DOHH2 (cell line): ENCODE results near the gene FAR2.

Experiments
- H3F3A ChIP-seq: fragments of 200-600 bp; sonication (generic), shearing (Covaris generic); 2 replicates; pipeline ENCODE4 v1.6.0; 2016; ENCODE audit warnings: antibody characterized with exemption, mild to moderate bottlenecking; ENCODE audit not compliant: control insufficient read depth, insufficient read depth
- H3K27ac ChIP-seq: fragments of 200-600 bp; sonication (generic); 2 replicates; pipeline ENCODE4 v1.5.1; 2014; ENCODE audit warnings: low read depth, mild to moderate bottlenecking, low read length, moderate library complexity
- H3K27me3 ChIP-seq: fragments of 200-600 bp; sonication (generic); 2 replicates; pipeline ENCODE4 v1.6.1; 2014; ENCODE audit warnings: mild to moderate bottlenecking, low read length, mixed read lengths; ENCODE audit not compliant: control insufficient read depth
- H3K36me3 ChIP-seq: fragments of 200-600 bp; sonication (generic); 2 replicates; pipeline ENCODE4 v1.6.1; 2014; ENCODE audit warnings: mild to moderate bottlenecking, low read length, moderate library complexity, mixed read lengths; ENCODE audit not compliant: control insufficient read depth
- H3K4me1 ChIP-seq: fragments of 200-600 bp; sonication (generic); 2 replicates; pipeline ENCODE4 v1.6.1; 2014; ENCODE audit warnings: mild to moderate bottlenecking, low read length, mixed read lengths; ENCODE audit not compliant: control insufficient read depth
- H3K4me2 ChIP-seq: fragments of 200-600 bp; sonication (generic); 2 replicates; pipeline ENCODE4 v1.6.0; 2014; ENCODE audit warnings: mild to moderate bottlenecking, low read length, moderate library complexity
- H3K4me3 ChIP-seq: fragments of 200-600 bp; sonication (generic); 2 replicates; pipeline ENCODE4 v1.5.1; 2014; ENCODE audit warnings: mild to moderate bottlenecking, low read length, mixed read lengths
- H3K79me2 ChIP-seq: fragments of 200-600 bp; sonication (generic); 2 replicates; pipeline ENCODE4 v1.6.1; 2014; ENCODE audit warnings: mild to moderate bottlenecking, low read length, mixed read lengths; ENCODE audit not compliant: control insufficient read depth
- H3K9me2 ChIP-seq: fragments of 200-600 bp; sonication (generic); replicated peaks from 2 replicates; pipeline ENCODE4 v1.6.1; 2014; ENCODE audit warnings: mild to moderate bottlenecking, low read length, mixed read lengths; ENCODE audit not compliant: control insufficient read depth
- H3K9me3 ChIP-seq: fragments of 200-600 bp; sonication (generic); 2 replicates; pipeline ENCODE4 v1.6.1; 2014; ENCODE audit warnings: antibody characterized with exemption, low read length, mixed read lengths; ENCODE audit not compliant: control insufficient read depth, insufficient read depth
- H4K20me1 ChIP-seq: fragments of 200-600 bp; sonication (generic); 2 replicates; pipeline ENCODE4 v1.6.0; 2014; ENCODE audit warnings: low read depth, mild to moderate bottlenecking, antibody characterized with exemption, low read length, moderate library complexity; ENCODE audit not compliant: control insufficient read depth, insufficient read depth
- EZH2phosphoT487 ChIP-seq: fragments of 200-600 bp; sonication (generic); IDR thresholded peaks from 2 replicates; pipeline ENCODE4 v1.6.1; 2017; ENCODE audit warnings: borderline replicate concordance, mild to moderate bottlenecking, antibody characterized with exemption, low read length, moderate library complexity, mixed read lengths
- TF ChIP-seq, protein P1 (sequence below): fragments of 200-600 bp; sonication (generic); IDR thresholded peaks from one replicate; pipeline ENCODE4 v1.5.1; 2014; ENCODE audit warnings: antibody characterized with exemption, mild to moderate bottlenecking, low read depth, low read length; ENCODE audit not compliant: poor library complexity, severe bottlenecking

The FAR2 gene

DNA sequence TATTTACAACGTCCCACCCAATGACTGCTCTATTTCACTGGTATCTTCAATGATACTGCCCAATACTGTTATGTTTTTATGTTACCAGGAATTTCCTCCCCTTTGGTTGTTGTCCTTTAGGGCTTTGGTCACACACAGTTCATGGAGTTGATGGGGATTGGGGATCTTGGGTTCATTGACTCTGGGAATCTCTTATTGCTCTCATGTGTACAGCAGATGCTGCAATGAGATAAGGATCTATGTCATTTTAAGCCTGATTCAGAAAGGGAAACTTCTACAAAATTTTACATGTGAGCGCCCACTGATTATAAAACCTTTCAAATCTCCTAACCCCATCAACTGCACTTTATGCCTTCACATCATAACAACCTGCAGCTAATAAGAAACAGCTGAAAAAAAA lies 67.2 kb downstream of the FAR2 start:
- TF ChIP-seq, protein P1, sequence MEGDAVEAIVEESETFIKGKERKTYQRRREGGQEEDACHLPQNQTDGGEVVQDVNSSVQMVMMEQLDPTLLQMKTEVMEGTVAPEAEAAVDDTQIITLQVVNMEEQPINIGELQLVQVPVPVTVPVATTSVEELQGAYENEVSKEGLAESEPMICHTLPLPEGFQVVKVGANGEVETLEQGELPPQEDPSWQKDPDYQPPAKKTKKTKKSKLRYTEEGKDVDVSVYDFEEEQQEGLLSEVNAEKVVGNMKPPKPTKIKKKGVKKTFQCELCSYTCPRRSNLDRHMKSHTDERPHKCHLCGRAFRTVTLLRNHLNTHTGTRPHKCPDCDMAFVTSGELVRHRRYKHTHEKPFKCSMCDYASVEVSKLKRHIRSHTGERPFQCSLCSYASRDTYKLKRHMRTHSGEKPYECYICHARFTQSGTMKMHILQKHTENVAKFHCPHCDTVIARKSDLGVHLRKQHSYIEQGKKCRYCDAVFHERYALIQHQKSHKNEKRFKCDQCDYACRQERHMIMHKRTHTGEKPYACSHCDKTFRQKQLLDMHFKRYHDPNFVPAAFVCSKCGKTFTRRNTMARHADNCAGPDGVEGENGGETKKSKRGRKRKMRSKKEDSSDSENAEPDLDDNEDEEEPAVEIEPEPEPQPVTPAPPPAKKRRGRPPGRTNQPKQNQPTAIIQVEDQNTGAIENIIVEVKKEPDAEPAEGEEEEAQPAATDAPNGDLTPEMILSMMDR, result no peak
- no peak for TF ChIP-seq EZH2phosphoT487
- Histone ChIP-seq H3K27me3 (no peaks in the 10 kb centered on the region), H3K9me3 (no peaks in the 10 kb centered on the region), H3F3A (no peaks in the 10 kb centered on the region), H3K79me2 (no peaks in the 10 kb centered on the region), H3K4me1 (no peaks in the 10 kb centered on the region), H3K27ac (no peak overlapping the region), H3K9me2 (no peaks in the 10 kb centered on the region), H3K4me3 (no peak overlapping the region), H3K36me3 (no peaks in the 10 kb centered on the region), H4K20me1 (no peaks in the 10 kb centered on the region), H3K4me2 (no peak overlapping the region)

DNA sequence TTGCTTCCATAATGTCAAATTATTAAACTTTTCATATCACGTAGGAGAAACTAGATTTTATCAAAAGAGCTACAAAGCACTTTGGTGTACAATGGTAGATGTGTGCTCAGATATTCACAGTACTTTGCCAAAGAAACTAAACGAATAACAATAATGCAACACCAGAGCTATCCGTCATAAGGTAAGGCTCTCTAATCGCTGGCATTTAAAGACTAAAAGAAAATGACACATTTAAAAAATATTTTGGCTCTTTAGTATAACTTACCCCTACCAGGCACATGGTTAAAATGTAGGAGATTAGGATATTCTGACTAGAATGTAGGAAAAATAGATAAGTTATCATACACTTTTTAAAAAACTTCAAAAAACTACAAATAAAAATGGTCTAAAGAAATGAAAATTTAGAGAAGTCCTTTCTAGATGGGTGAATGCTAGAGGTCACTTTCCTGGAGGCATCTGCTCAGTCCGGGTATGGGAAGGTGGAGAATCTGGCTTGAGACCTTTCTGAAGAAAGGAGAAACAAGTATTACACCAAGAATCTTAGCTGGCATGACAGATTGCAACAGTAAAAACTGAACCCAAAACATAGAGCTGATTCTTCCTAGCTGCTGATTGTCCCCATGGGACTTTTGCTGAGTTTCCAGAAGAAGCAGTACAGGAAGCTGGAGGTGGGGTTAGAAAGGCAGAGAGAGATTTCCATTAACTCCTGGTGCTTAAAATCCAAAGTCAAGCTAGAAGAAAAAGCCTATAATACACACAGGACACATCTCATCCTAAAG lies 67.9 kb downstream of the FAR2 start:
- Histone ChIP-seq H3K4me2 (no peak overlapping the region), H4K20me1 (no peaks in the 10 kb centered on the region), H3K4me3 (no peak overlapping the region), H3K4me1 (no peaks in the 10 kb centered on the region), H3K9me2 (no peaks in the 10 kb centered on the region), H3K9me3 (no peaks in the 10 kb centered on the region), H3K36me3 (no peaks in the 10 kb centered on the region), H3K79me2 (no peaks in the 10 kb centered on the region), H3K27ac (no peak overlapping the region), H3F3A (no peaks in the 10 kb centered on the region), H3K27me3 (no peaks in the 10 kb centered on the region)
- TF ChIP-seq, protein P1, result no peak
- no peak for TF ChIP-seq EZH2phosphoT487

DNA sequence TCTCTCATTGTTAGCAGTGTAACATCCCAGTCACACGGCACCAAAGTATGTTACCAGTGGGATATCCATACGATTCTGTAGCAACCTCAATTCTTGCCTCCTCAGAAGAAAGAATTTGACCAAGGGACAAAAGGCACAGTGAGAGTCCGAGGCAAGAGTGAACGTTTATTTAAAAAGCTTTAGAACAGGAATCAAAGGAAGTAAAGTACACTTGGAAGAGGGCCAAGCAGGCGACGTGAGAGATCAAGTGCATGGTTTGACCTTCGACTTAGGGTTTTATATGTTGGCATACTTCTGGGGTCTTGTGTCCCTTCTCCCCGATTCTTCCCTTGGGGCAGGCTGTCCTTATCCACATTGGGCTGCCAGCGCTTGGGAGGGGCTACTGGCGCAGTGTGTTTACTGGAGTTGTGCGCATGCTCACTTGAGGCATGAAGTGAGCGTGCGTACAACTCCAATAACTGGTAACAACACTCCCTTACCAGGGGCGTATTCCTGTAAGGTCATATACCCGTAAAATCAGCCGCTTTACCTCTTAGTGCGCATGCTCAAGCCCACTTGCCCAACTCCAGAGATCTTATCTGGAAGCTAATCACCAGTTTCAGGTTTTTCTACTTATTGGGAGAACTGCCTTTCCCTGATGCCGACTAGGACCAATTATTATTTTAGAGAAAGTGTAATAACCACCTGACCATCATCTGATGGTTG lies 71.7 kb downstream of the FAR2 start:
- H3K27me3 ChIP-seq, result 0 out of 2 replicates have a peak, but pooled peaks cover 2% of the 10 kb centered on the region
- H4K20me1 ChIP-seq, result no peaks in the 10 kb centered on the region
- no peaks in the 10 kb centered on the region for H3K36me3 ChIP-seq
- no peaks in the 10 kb centered on the region for H3F3A ChIP-seq
- H3K4me1 ChIP-seq, result no peaks in the 10 kb centered on the region
- H3K4me3 ChIP-seq, result no peak overlapping the region
- H3K9me2 ChIP-seq, result no peaks in the 10 kb centered on the region
- no peak overlapping the region for H3K27ac ChIP-seq
- H3K4me2 ChIP-seq, result no peak overlapping the region
- no peak for TF ChIP-seq EZH2phosphoT487
- TF ChIP-seq, protein P1, result no peak
- H3K9me3 ChIP-seq, result no peaks in the 10 kb centered on the region
- H3K79me2 ChIP-seq, result no peaks in the 10 kb centered on the region
